SH-SY5Y (cell line): Measurements from ENCODE around the gene AHSG.

Source experiments
- GATA2 ChIP-seq: IDR thresholded peaks from 2 replicates; pipeline ENCODE4 v1.6.1; 2011; ENCODE audit warnings: mild to moderate bottlenecking, low read depth, low read length
- GATA3 ChIP-seq: IDR thresholded peaks from 2 replicates; pipeline ENCODE4 v1.6.1; 2011; ENCODE audit warnings: low read depth, mild to moderate bottlenecking, low read length, moderate library complexity

DNA sequence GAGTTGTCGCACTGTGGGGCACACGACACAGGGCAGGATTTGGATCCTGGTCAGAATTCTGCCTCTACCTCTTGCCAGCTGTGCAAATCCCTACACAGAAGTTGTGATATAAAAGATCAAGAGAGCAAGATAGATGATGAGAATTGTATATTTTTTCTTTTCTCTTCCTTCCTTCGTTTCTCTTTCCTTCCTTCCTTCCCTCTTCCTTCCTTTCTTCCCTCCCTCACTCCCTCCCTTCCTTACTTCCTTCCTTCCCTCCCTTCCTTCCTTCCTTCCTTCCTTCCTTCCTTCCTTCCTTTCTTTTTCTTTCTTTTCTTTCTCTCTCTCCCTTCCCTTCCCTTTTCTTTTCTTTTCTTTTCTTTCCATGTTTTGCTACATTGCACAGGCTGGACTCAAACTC is 12.0 kb upstream of the AHSG start:
- no peak for TF ChIP-seq GATA2
- TF ChIP-seq GATA3: no peak
